Loucy (cell line): Measurements from ENCODE around the gene PLA2G5.

Experiments
- CTCF ChIP-seq: fragments of 200-600 bp; sonication (generic); conservative IDR thresholded peaks from 2 replicates; pipeline ENCODE4 v1.5.1; 2014; ENCODE audit warnings: mild to moderate bottlenecking, antibody characterized with exemption, low read length
- EZH2phosphoT487 ChIP-seq: fragments of 200-600 bp; IDR thresholded peaks from 2 replicates; pipeline ENCODE4 v1.6.1; 2018; ENCODE audit warnings: antibody characterized with exemption, mild to moderate bottlenecking, moderate library complexity, borderline replicate concordance

DNA sequence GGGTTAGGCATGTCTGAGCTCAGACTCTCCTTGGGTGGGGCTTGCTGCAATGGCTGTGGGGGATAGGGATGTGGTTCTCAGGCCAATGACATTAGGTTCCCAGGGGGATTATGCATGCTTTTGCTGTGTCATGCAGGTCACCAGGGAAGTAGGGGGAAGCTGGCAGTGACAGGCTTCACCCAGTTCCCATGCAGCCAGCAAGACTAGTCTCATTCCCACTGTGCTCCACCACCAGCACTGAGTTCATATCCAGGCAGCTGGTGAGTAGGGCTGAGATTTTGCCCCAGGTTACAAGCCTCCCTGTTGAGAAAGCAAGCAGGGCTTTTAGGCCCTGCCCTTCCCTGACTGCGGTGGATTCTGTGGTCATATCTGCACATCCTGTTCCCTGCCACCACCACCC, 32.1 kb upstream of the PLA2G5 start:
- TF ChIP-seq CTCF (no peak), EZH2phosphoT487 (no peak)
